ENCODE measurements around the gene ZNF548. TPM values are rescaled to one million over a fixed set of nuclear protein-coding genes. Genes with fewer than 3 reads are reported as not detected.

ZNF548 gene
- total RNA-seq, 2 experiments from 2014 or later, result 17.4 to 18.5 TPM

- DNase-seq, result peak; percentile 95
- peaks cover 19% of the 10 kb centered on the region for H3K9me3 Mint-ChIP-seq
- peak within 1 kb of the TSS; percentile 87 for H3K4me3 Mint-ChIP-seq
- H3K4me1 Mint-ChIP-seq, result peaks cover 24% of the 10 kb centered on the region
- no peaks in the 10 kb centered on the region for H3K27me3 Mint-ChIP-seq
- peak within 1 kb of the TSS; percentile 97 for H3K27ac Mint-ChIP-seq
- peaks cover 61% of the 10 kb centered on the region for H3K36me3 Mint-ChIP-seq
Measured at GRCh38 chr19:57435062-57435978, 45.7 kb downstream of the ZNF548 start, which contains the start of gene ZNF749. TSS of gene ZNF749 (plus strand) at chr19:57435325. CDS start at chr19:57435579, 254 bp downstream.

- Mint-ChIP-seq H3K4me1 (peaks cover 25% of the 10 kb centered on the region), H3K27me3 (no peaks in the 10 kb centered on the region), H3K36me3 (peaks cover 68% of the 10 kb centered on the region), H3K9me3 (peaks cover 23% of the 10 kb centered on the region), H3K27ac (peak overlapping the region; percentile 97), H3K4me3 (peak overlapping the region; percentile 87)
- no peak for DNase-seq
Measured at GRCh38 chr19:57436417-57436816, 46.8 kb downstream of the ZNF548 start.

- Mint-ChIP-seq H3K9me3 (peaks cover 36% of the 10 kb centered on the region), H3K4me3 (no peak overlapping the region), H3K27me3 (no peaks in the 10 kb centered on the region), H3K4me1 (peaks cover 27% of the 10 kb centered on the region), H3K36me3 (peaks cover 83% of the 10 kb centered on the region), H3K27ac (no peak overlapping the region)
- DNase-seq, result no peak
Measured at GRCh38 chr19:57437931-57438330, 48.3 kb downstream of the ZNF548 start.

GRCh38 chr19:57438925-57439324 is 49.3 kb downstream of the ZNF548 start:
- peaks cover 90% of the 10 kb centered on the region for H3K36me3 Mint-ChIP-seq
- H3K4me1 Mint-ChIP-seq, result peaks cover 27% of the 10 kb centered on the region
- no peak overlapping the region for H3K4me3 Mint-ChIP-seq
- no peak for DNase-seq
- H3K9me3 Mint-ChIP-seq, result peaks cover 43% of the 10 kb centered on the region
- H3K27me3 Mint-ChIP-seq, result no peaks in the 10 kb centered on the region
- H3K27ac Mint-ChIP-seq, result no peak overlapping the region

- no peak overlapping the region for H3K4me3 Mint-ChIP-seq
- H3K27me3 Mint-ChIP-seq, result no peaks in the 10 kb centered on the region
- DNase-seq, result no peak
- H3K9me3 Mint-ChIP-seq, result peaks cover 54% of the 10 kb centered on the region
- H3K4me1 Mint-ChIP-seq, result peaks cover 10% of the 10 kb centered on the region
- peaks cover 94% of the 10 kb centered on the region for H3K36me3 Mint-ChIP-seq
- H3K27ac Mint-ChIP-seq, result no peak overlapping the region
Measured at GRCh38 chr19:57441979-57442752, 52.5 kb downstream of the ZNF548 start.

GRCh38 chr19:57443121-57443696 is 53.6 kb downstream of the ZNF548 start:
- no peaks in the 10 kb centered on the region for H3K27me3 Mint-ChIP-seq
- DNase-seq, result no peak
- peaks cover 93% of the 10 kb centered on the region for H3K36me3 Mint-ChIP-seq
- H3K27ac Mint-ChIP-seq, result no peak overlapping the region
- peaks cover 54% of the 10 kb centered on the region for H3K9me3 Mint-ChIP-seq
- H3K4me1 Mint-ChIP-seq, result peaks cover 8% of the 10 kb centered on the region
- H3K4me3 Mint-ChIP-seq, result no peak overlapping the region

- H3K4me1 Mint-ChIP-seq, result no peaks in the 10 kb centered on the region
- peaks cover 40% of the 10 kb centered on the region for H3K9me3 Mint-ChIP-seq
- no peak overlapping the region for H3K27ac Mint-ChIP-seq
- no peaks in the 10 kb centered on the region for H3K27me3 Mint-ChIP-seq
- peaks cover 71% of the 10 kb centered on the region for H3K36me3 Mint-ChIP-seq
- no peak for DNase-seq
- no peak overlapping the region for H3K4me3 Mint-ChIP-seq
Measured at GRCh38 chr19:57452307-57452706, 62.7 kb downstream of the ZNF548 start.

Other genes with a start within 250 kb of the ZNF548 start
- gene ZIM3, start 244.7 kb upstream of the ZNF548 start, total RNA-seq, result not detected
- gene DUXA, start 222.4 kb upstream of the ZNF548 start, total RNA-seq, result not detected
- gene ZNF264, start 198.4 kb upstream of the ZNF548 start, total RNA-seq, result 10 to 100 TPM; 20.0 to 21.7 TPM
- gene AURKC, start 158.8 kb upstream of the ZNF548 start, total RNA-seq, result 1 to 10 TPM; 1.2 to 1.3 TPM
- gene ZNF805, start 149.2 kb upstream of the ZNF548 start, total RNA-seq, result 1 to 10 TPM; 9.7 TPM
- 10 to 100 TPM; 40.5 to 44.3 TPM for gene ZNF460, start 109.4 kb upstream of the ZNF548 start, total RNA-seq
- 1 to 10 TPM; 8.2 to 8.4 TPM for gene ZNF543, start 69.4 kb upstream of the ZNF548 start, total RNA-seq
- 10 to 100 TPM; 10.3 to 10.5 TPM for gene ZNF304, start 38.6 kb upstream of the ZNF548 start, total RNA-seq
- gene TRAPPC2B, start 26.3 kb upstream of the ZNF548 start, total RNA-seq, result 1 to 10 TPM; 6.3 to 8.2 TPM
- 1 to 10 TPM; 1.6 to 1.8 TPM for gene ZNF547, start 26.3 kb upstream of the ZNF548 start, total RNA-seq
- 10 to 100 TPM; 10.5 to 12.3 TPM for gene ZNF17, start 21.3 kb downstream of the ZNF548 start, total RNA-seq
- gene ZNF749, start 45.5 kb downstream of the ZNF548 start, total RNA-seq, result 10 to 100 TPM; 23.6 to 24.8 TPM
- under 1 TPM; 0.30 to 0.31 TPM for gene VN1R1, start 67.3 kb downstream of the ZNF548 start, total RNA-seq
- gene ZNF772, start 87.7 kb downstream of the ZNF548 start, total RNA-seq, result 1 to 10 TPM; 9.3 to 9.7 TPM
- 1 to 10 TPM; 7.5 to 7.8 TPM for gene ZNF419, start 97.9 kb downstream of the ZNF548 start, total RNA-seq
- 1 to 10 TPM; 8.5 to 9.1 TPM for gene ZNF773, start 110.1 kb downstream of the ZNF548 start, total RNA-seq
- gene ZNF549, start 137.5 kb downstream of the ZNF548 start, total RNA-seq, result 1 to 10 TPM; 5.6 to 6.1 TPM
- gene ZNF550, start 170.0 kb downstream of the ZNF548 start, total RNA-seq, result 10 to 100 TPM; 10.9 to 11.4 TPM
- 1 to 10 TPM; 5.9 to 7.0 TPM for gene ZNF416, start 189.1 kb downstream of the ZNF548 start, total RNA-seq
- 10 to 100 TPM; 13.1 to 14.4 TPM for gene ZIK1, start 194.3 kb downstream of the ZNF548 start, total RNA-seq
- gene ZNF530, start 210.0 kb downstream of the ZNF548 start, total RNA-seq, result 10 to 100 TPM; 11.0 to 12.2 TPM
- gene ZNF134, start 224.4 kb downstream of the ZNF548 start, total RNA-seq, result 10 to 100 TPM; 18.8 to 19.5 TPM
- 1 to 10 TPM; 6.9 to 7.9 TPM for gene ZNF211, start 243.3 kb downstream of the ZNF548 start, total RNA-seq

Data from activated naive CD8-positive, alpha-beta T cell treated with anti-CD3 and anti-CD28 coated beads for 36 hours (primary cell).